ENCODE results near the gene RAB39A. TPM values are rescaled to one million over a fixed set of nuclear protein-coding genes. Genes with fewer than 3 reads are reported as not detected.

Gene RAB39A
- polyA plus RNA-seq, 3 donors, result 1.9 to 6.3 (median 3.9) TPM

GRCh38 chr11:107999759-108000455 lies 71.7 kb downstream of the RAB39A start:
- Mint-ChIP-seq H3K36me3 (no peaks in the 10 kb centered on the region), H3K4me3 (no peak overlapping the region), H3K9me3 (peaks cover 0 to 3% (median 0%) of the 10 kb centered on the region in 7 donors), H3K4me1 (peaks cover 3% of the 10 kb centered on the region), H3K27me3 (ENCODE audit: low read depth in 3 of 3) (peaks cover 2 to 7% (median 3%) of the 10 kb centered on the region in 3 donors), H3K27ac (no peak overlapping the region)
- intact Hi-C loops (cut with micrococcal nuclease), result loop anchor here (10.0 kb wide), 1 partner anchor 75 kb away; the partner anchor contains the start of gene RAB39A (in 2 of the 2)
- no peaks in the 10 kb centered on the region for H3K79me2 ChIP-seq (ENCODE audit: insufficient read depth, low read length)
- no peak overlapping the region for H3K4me3 ChIP-seq (replicated peaks in 1 of 3; ENCODE audit: low read depth in 2 of 3, low read length in 3 of 3)
- no peaks in the 10 kb centered on the region for H3K36me3 ChIP-seq (replicated peaks in 1 of 2; ENCODE audit: control insufficient read depth in 1 of 2, insufficient read depth in 2 of 2, low read length in 2 of 2)
- H3K27me3 ChIP-seq (ENCODE audit: control insufficient read depth in 2 of 2, insufficient read depth in 2 of 2, low read length in 2 of 2), result no peaks in the 10 kb centered on the region
- H3K4me2 ChIP-seq (replicated peaks; ENCODE audit: extremely low read depth, low read length, poor library complexity, severe bottlenecking), result no peak overlapping the region
- H4K20me1 ChIP-seq (ENCODE audit: insufficient read depth, low read length), result no peaks in the 10 kb centered on the region
- H3K9me3 ChIP-seq (replicated peaks in 1 of 2; ENCODE audit: control insufficient read depth in 1 of 2, insufficient read depth in 1 of 2, low read length in 2 of 2), result no peaks in the 10 kb centered on the region
- no peaks in the 10 kb centered on the region for H3K4me1 ChIP-seq (ENCODE audit: control insufficient read depth in 1 of 2, insufficient read depth in 2 of 2, low read length in 2 of 2)
- H3K27ac ChIP-seq (ENCODE audit: low read depth in 1 of 2, low read length in 2 of 2), result no peak overlapping the region
- DNase-seq, result peak; percentile 10 to 13 (median 11)
- TF ChIP-seq, protein P1, sequence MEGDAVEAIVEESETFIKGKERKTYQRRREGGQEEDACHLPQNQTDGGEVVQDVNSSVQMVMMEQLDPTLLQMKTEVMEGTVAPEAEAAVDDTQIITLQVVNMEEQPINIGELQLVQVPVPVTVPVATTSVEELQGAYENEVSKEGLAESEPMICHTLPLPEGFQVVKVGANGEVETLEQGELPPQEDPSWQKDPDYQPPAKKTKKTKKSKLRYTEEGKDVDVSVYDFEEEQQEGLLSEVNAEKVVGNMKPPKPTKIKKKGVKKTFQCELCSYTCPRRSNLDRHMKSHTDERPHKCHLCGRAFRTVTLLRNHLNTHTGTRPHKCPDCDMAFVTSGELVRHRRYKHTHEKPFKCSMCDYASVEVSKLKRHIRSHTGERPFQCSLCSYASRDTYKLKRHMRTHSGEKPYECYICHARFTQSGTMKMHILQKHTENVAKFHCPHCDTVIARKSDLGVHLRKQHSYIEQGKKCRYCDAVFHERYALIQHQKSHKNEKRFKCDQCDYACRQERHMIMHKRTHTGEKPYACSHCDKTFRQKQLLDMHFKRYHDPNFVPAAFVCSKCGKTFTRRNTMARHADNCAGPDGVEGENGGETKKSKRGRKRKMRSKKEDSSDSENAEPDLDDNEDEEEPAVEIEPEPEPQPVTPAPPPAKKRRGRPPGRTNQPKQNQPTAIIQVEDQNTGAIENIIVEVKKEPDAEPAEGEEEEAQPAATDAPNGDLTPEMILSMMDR (IDR thresholded peaks at IDR 0.05), result peak; percentile 44
- WGBS (ENCODE audit: insufficient coverage), result 20% methylated on average over 1 of the region's 6 CpGs
- no peak overlapping the region for H2AFZ ChIP-seq (ENCODE audit: insufficient read depth, low read depth, low read length, poor library complexity, severe bottlenecking)
- no peak overlapping the region for H3K9ac ChIP-seq (ENCODE audit: insufficient read depth, low read length, poor library complexity, severe bottlenecking)

DNA sequence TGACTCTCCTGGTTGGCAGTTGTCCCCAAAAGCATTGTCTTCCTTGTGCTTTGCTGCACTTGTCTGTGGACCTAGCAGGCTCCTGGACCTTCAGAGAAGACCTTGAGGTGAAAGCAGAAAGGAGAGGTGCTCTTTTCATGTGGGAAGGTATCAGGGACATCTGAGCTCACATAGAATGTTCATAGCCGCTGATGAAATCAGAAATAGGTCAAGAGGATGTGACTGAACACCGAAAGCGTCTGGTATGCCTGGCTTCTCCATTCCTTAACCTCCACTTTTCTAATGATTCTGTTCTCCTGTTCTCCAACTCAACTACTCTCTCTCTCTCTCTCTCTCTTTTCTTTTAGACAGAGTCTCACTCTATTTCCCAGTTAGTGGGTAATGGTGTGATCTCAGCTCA lies 74.2 kb downstream of the RAB39A start:
- Histone ChIP-seq H3K27me3 (ENCODE audit: control insufficient read depth in 2 of 2, insufficient read depth in 2 of 2, low read length in 2 of 2) (no peaks in the 10 kb centered on the region), H2AFZ (ENCODE audit: insufficient read depth, low read depth, low read length, poor library complexity, severe bottlenecking) (no peak overlapping the region), H3K4me3 (replicated peaks in 1 of 3; ENCODE audit: low read depth in 2 of 3, low read length in 3 of 3) (no peak overlapping the region), H3K4me1 (ENCODE audit: control insufficient read depth in 1 of 2, insufficient read depth in 2 of 2, low read length in 2 of 2) (no peaks in the 10 kb centered on the region), H4K20me1 (ENCODE audit: insufficient read depth, low read length) (no peaks in the 10 kb centered on the region), H3K9ac (ENCODE audit: insufficient read depth, low read length, poor library complexity, severe bottlenecking) (no peak overlapping the region), H3K36me3 (replicated peaks in 1 of 2; ENCODE audit: control insufficient read depth in 1 of 2, insufficient read depth in 2 of 2, low read length in 2 of 2) (no peaks in the 10 kb centered on the region), H3K79me2 (ENCODE audit: insufficient read depth, low read length) (no peaks in the 10 kb centered on the region), H3K27ac (ENCODE audit: low read depth in 1 of 2, low read length in 2 of 2) (no peak overlapping the region), H3K9me3 (replicated peaks in 1 of 2; ENCODE audit: control insufficient read depth in 1 of 2, insufficient read depth in 1 of 2, low read length in 2 of 2) (no peaks in the 10 kb centered on the region), H3K4me2 (replicated peaks; ENCODE audit: extremely low read depth, low read length, poor library complexity, severe bottlenecking) (no peak overlapping the region)
- Mint-ChIP-seq H3K9me3 (peaks cover 0 to 2% (median 0%) of the 10 kb centered on the region in 7 donors), H3K36me3 (no peaks in the 10 kb centered on the region), H3K4me1 (peaks cover 3% of the 10 kb centered on the region), H3K4me3 (no peak overlapping the region), H3K27me3 (ENCODE audit: low read depth in 3 of 3) (peaks cover 0 to 4% (median 3%) of the 10 kb centered on the region in 3 donors), H3K27ac (no peak overlapping the region)
- TF ChIP-seq, protein P1 (IDR thresholded peaks at IDR 0.05), result no peak
- DNase-seq, result no peak
- WGBS (ENCODE audit: insufficient coverage), result 90% methylated on average over 2 of the region's 3 CpGs
- intact Hi-C loops (cut with micrococcal nuclease), result loop anchor here (10.0 kb wide), 1 partner anchor 78 kb away; the partner anchor contains the start of gene RAB39A (in 2 of the 2)
